Effector CD8-positive, alpha-beta T cell (primary cell): ENCODE results near the gene FBLN2.
A peak's percentile ranks its signal among the peaks of the same experiment; 100 is the strongest.
"Not testable (repeated sequence)": the region's sequence is repeated elsewhere in the genome, so short reads cannot be mapped to it uniquely, and the experiment has no call there.

Source experiments
- DNase-seq: peaks from one replicate; lab custom pipeline; 2025; lab: John Stamatoyannopoulos, UW
- total RNA-seq, 4 experiments: gene quantifications; one replicate each; lab custom pipeline; 2026; lab: John Stamatoyannopoulos, UW

The FBLN2 gene
- total RNA-seq: 0 to 0.73 (median 0.19) reads per million in 4 experiments

GRCh38 chr3:13548696-13549622 is at the start of gene FBLN2:
FBLN2 (plus strand) TSS chr3:13549125; CDS start chr3:13570356, 21,231 bp downstream.
- DNase-seq: peak; percentile 23

GRCh38 chr3:13499246-13499645 is 49.7 kb upstream of the FBLN2 start:
- DNase-seq: not testable (repeated sequence)

- no peak for DNase-seq
Measured at GRCh38 chr3:13500133-13500885, 48.6 kb upstream of the FBLN2 start.

- DNase-seq: no peak
Measured at GRCh38 chr3:13501056-13501455, 47.9 kb upstream of the FBLN2 start.

- DNase-seq: no peak
Measured at GRCh38 chr3:13501521-13501920, 47.4 kb upstream of the FBLN2 start.

GRCh38 chr3:13501958-13502790 is 46.8 kb upstream of the FBLN2 start:
- no peak for DNase-seq

GRCh38 chr3:13502791-13503060 is 46.2 kb upstream of the FBLN2 start:
- DNase-seq: no peak

- DNase-seq: no peak
Measured at GRCh38 chr3:13504161-13504831, 44.6 kb upstream of the FBLN2 start.

GRCh38 chr3:13505147-13506130 is 43.5 kb upstream of the FBLN2 start:
- DNase-seq: no peak

GRCh38 chr3:13506239-13506638 is 42.7 kb upstream of the FBLN2 start:
- no peak for DNase-seq

GRCh38 chr3:13506680-13507079 is 42.2 kb upstream of the FBLN2 start:
- no peak for DNase-seq

GRCh38 chr3:13507247-13507569 is 41.7 kb upstream of the FBLN2 start:
- DNase-seq: no peak

- no peak for DNase-seq
Measured at GRCh38 chr3:13507570-13508339, 41.2 kb upstream of the FBLN2 start.

GRCh38 chr3:13508496-13508895 is 40.4 kb upstream of the FBLN2 start:
- no peak for DNase-seq

GRCh38 chr3:13509059-13509815 is 39.7 kb upstream of the FBLN2 start:
- DNase-seq: no peak

GRCh38 chr3:13509816-13510192 is 39.1 kb upstream of the FBLN2 start:
- no peak for DNase-seq

- no peak for DNase-seq
Measured at GRCh38 chr3:13512451-13512850, 36.5 kb upstream of the FBLN2 start.

- no peak for DNase-seq
Measured at GRCh38 chr3:13513051-13513912, 35.6 kb upstream of the FBLN2 start.
